A204.1 (cell line): Measurements from ENCODE around the gene TXLNG.

Experiments
- FAIRE-seq: peaks from 2 replicates; lab custom pipeline; 2012; peaks lifted over from hg19 to GRCh38; lab: Jason Lieb, UNC

The TXLNG gene

DNA sequence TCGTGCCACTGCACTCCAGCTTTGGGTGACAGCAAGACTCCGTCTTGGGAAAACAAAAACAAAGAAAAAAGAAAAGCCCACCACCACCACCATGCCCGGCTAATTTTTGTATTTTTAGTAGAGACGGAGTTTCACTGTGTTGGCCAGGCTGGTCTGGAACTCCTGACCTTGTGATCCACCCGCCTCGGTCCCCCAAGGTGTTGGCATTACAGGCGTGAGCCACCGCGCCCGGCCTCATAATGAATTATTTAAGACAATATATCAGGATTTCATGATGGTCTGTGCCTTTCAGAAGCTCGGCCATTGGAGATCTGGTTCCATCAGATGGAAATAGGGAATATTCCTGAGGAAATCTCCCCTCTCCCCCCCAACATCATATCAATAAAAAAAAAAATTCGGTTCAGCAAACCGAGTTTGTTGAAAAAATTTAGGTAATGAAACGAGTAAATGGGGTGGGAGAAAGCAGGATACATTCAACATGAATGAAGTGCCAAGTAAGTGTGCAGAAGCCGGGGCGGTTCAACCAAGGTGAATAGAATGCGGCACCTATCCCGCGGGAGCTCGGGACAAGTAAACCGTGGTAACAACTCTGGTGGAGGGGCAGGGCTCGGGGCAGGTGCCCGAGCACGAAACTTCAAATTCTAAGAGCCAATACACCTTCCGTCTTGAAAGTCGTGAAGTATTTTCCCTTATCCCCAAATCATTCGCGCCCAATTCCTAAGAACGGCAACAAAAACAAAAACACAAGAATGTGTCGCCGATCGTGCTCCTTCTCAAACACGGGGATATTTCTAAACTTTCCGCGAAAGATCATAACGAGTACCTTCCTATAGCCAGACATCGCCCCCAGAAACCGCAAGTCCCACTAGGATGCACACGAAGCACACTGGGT is 773 bp upstream of the TXLNG start:
- no peak for FAIRE-seq

DNA sequence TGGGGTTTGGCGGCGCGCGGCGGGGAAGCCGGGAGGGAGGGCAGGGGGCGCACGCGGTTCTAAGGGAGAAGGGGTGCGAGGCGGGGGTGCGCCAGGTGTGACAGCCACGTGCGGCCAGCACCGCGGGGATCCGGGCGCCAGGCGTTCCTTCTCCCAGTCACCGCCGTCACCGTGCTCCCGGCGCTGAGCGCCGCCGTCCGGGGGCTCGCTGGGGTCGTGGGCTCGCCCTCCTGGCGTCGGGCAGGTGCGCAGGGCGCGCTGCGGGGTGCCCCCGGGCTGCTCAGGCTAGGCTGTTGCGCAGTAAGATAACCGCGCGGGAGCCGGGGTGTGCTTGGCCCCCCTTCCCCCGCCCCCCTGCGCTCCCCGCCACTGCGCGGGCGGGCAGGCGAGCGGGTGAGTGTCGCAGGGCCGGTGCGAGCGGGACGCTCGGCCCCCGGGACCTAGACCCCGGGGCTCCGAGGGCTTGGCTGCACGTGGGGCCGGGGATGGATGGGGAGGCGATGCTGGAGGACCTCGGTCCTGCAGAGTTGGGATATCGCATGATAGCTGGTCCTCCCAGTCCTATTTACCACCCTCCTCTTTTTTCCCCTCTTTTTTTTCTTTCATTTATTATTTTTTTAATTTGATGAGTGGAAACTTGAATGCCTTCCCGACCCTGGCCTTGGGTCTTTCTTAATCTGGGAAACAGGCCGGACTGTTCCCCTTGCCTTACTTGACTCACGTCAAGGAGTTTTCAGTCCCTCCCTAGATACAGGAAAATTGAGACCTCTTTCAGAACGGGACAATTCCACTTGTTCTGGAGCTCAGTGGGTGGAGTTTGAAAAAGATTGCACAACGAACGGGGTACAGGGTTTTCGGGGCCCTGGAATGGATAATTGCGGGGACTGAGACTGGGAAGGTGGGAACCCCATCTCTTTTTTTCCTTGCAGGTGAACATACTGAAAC is 797 bp downstream of the TXLNG start:
- FAIRE-seq, result no peak

DNA sequence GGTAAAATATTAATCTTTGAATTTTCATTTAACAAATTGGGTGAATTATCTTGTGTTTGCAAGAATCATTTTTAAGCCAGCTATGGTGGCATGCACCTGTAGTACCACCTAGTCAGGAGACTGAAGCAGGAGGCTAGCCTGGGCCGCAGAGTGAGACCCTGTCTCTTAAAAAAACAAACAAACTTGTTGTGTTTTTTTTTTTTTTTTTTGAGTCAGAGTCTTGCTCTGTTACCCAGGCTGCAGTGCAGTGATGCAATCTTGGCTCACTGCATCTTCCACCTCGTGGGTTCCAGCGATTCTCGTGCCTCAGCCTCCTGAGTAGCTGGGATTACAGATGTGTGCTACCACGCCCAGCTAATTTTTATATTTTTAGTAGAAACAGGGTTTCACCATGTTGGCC is 2.2 kb downstream of the TXLNG start:
- FAIRE-seq, result no peak

- FAIRE-seq, result no peak
These were observed 10.0 kb downstream of the TXLNG start for GRCh38 chrX:16796298-16796697.

GRCh38 chrX:16797358-16797757 is 11.1 kb downstream of the TXLNG start:
- no peak for FAIRE-seq

DNA sequence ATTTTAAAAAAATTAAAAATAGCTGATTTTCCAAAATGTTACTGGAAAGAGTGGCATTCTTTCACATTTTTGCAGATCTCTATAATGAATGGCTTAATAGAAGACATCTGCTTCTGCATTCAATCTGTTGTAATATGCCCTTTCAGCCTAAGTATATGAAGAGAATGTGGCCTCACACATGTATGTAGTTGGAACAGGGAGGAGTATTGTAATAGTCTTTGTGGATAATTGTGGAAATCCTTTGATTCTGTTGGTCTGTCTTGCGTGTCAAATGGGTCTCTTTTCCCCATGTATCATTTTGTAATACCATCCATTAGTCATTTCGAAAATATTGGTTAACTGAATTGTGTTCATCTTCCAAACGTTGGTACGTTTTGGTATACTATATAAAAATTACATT is 11.6 kb downstream of the TXLNG start:
- no peak for FAIRE-seq

DNA sequence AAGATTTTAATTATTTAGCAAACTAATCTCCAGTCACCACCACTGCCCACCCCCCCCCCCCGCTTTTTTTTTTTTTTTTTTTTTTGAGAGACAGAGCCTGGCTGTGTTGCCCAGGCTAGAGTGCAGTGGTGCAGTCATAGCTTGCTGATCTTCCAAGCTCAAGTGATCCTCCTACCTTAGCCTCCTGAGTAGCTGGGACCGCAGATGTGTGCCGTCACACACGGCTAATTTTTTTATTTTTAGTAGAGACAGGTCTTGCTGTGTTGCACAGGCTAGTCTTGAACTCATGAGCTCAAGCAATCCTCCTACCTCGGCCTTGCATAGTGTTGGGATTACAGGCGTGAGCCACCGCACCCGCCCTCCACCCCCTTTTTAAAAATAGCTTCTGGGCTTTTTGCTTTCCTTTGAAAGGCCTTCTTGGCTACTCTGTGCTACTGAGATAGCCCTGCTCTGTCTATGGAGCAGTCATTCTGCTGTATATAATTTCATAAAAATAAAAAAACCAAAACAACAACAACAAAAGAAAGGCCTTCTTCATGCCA is 18.7 kb downstream of the TXLNG start:
- no peak for FAIRE-seq

- peak; percentile 63 for FAIRE-seq
These were observed 21.3 kb downstream of the TXLNG start for GRCh38 chrX:16807548-16807947.

DNA sequence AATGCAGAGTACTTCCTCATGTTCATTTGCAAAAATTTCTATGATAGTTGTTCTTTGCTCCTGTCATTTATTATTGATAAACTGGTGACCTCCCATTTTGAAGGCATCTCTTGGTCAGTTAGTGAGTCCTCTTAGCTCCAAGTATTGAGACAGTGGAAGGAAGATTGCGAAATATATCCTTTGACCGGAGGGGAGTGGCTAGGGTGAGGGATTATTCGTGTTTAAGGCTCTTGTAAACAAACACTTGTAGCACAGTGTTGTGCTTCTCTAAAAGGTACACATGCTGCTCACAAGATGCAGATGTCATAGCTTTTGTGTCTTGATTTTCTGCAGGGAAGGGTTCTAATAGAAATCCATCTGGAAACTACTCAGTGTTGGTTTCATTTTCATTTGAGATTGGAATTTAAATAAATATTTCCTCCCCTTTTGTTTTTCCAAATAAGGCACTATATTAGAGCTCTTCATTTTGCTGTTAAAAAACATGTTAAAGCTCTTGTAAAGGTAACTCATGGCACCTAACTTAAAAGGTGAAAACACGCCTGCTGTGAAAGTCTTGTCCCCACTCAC is 21.8 kb downstream of the TXLNG start:
- FAIRE-seq, result no peak

DNA sequence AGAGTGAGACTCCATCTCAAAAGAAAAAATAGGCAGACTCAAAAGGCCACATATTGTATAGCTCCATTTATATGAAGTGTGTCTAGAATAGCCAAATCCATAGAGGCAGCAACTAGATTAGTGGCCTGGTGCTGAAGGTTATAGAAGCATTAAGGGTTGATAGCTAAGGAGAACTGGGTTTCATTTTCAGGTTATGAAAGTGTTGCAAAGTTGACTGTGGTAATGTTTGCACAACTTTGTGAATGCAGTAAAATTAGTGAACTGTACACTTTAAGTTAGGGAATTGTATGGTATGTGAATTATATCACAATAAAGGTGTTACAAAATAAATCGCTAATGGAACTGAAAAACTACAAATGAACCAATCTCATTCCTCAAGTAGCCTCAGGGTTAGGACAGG is 28.3 kb downstream of the TXLNG start:
- FAIRE-seq, result no peak

- no peak for FAIRE-seq
These were observed 33.4 kb downstream of the TXLNG start for GRCh38 chrX:16819634-16820033.

- no peak for FAIRE-seq
These were observed 36.5 kb downstream of the TXLNG start for GRCh38 chrX:16822723-16823122.

- no peak for FAIRE-seq
These were observed 39.2 kb downstream of the TXLNG start for GRCh38 chrX:16825264-16826035.

DNA sequence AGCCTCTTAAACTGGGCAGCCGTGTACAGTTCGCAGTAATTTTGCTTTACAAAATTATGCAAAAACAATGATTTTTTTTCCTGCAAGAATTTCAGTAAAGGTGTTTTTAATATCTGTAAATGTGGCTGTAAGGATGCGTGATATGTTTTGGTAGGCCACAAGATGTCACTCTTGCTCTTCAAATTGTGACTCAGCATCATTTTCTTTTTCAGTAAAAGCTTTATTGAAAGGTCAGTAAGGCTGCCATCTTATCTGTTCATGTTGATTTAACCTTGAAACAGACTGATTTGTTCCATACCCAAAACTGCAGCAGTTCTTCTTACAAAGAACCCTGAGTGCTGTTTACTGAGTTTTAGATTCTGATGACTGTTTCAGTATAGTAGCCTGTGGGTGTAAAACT is 39.9 kb downstream of the TXLNG start:
- FAIRE-seq, result peak; percentile 95

DNA sequence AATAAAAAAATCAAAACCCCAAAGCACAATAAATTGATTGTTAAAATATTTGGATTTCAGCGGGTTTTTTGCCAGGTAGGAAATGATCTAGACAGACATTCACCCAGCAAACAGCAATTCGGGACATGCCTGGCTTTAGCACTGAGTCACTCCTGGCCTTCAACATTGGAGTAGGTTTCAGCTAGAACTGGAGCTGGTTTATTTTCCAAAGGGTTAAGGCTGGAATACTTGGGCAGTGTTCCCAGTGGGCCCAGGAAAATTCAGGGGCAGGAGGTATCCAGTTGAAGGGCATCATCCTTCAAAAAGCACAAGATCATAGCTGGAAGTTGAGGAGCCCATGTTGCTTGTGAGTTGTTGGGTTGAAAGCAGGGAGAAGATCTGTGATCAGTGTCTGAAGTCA is 41.0 kb downstream of the TXLNG start:
- FAIRE-seq, result no peak

DNA sequence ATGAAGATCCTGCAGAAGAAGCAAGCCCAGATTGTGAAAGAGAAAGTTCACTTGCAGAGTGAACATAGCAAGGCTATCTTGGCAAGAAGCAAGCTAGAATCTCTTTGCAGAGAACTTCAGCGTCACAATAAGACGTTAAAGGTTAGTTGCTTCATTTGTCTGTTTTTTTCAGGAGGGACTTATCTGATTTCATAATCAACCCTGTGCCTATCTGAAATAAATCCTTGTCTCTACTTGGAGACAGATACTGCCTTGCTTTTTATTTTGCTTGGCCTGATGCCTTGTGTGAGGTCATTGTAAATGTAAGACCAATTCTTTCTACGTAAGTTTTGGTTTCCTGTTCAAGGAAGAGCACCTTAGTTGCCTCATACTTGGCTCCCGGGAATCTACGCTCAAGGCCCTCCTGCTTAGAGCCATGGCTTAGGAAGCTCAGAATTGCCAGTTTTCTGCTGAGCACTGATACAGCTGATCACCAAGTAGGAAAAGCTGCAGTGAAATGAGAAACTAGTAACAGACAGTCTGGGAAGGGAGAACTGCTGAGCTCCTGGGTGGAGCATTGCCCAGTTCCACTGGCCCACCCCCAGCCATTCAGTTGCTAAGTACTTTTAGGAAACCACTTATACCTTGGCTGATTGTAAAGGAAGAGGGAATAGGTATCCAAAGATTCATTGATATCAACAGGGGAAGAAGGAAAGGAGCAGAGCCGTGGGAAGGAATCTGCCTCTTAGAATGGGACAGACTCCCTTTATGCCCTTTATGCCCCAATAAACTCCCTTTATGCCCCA is 42.0 kb downstream of the TXLNG start:
- FAIRE-seq, result no peak

- no peak for FAIRE-seq
These were observed 46.0 kb downstream of the TXLNG start for GRCh38 chrX:16832301-16832700.

DNA sequence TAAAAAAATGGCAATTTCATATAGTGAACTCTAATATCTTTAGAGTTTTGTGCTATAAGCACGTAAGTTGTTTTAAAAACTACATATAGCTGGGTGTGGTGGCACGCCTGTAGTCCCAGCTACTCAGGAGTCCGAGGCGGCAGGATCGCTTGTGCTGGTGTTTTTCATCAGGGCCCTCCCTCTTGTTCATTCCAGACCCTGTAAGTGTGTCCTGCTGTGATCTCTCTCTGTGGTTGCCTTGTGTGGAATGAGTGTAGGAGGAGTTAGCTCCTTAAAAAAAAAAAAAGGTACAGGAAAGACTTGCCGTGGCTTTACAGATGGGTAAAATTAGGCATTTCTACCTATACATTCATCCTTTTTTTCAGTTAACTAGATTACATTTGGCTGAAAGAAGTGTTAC is 48.5 kb downstream of the TXLNG start:
- FAIRE-seq, result no peak

- FAIRE-seq, result no peak
These were observed 50.1 kb downstream of the TXLNG start for GRCh38 chrX:16836371-16836770.

GRCh38 chrX:16838202-16839066 is 52.2 kb downstream of the TXLNG start:
- FAIRE-seq, result no peak
